Measurements from ENCODE around the gene ASB8.

DNA sequence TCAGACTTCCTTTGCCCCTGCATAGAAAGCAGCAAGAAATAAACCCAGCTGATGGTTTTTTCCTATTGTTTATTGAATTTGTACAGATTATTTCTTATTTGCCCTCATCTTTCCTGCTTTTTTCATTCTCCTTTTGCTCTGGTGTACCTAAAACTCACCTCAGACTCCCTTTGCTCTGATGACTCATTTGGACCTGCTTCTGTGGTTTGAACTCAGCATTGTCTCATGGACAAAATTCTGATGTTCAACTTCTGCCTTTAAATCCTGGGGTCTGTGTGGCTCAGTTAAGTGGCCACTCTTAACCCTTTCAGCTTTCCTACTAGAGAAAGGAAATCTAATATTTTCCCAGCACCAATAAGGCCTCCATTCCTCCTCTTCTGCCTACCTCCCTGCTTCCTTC, 47.9 kb downstream of the ASB8 start:
- no peak for TF ChIP-seq POLR2A (IDR thresholded peaks at IDR 0.05)
- TF ChIP-seq, protein P1, sequence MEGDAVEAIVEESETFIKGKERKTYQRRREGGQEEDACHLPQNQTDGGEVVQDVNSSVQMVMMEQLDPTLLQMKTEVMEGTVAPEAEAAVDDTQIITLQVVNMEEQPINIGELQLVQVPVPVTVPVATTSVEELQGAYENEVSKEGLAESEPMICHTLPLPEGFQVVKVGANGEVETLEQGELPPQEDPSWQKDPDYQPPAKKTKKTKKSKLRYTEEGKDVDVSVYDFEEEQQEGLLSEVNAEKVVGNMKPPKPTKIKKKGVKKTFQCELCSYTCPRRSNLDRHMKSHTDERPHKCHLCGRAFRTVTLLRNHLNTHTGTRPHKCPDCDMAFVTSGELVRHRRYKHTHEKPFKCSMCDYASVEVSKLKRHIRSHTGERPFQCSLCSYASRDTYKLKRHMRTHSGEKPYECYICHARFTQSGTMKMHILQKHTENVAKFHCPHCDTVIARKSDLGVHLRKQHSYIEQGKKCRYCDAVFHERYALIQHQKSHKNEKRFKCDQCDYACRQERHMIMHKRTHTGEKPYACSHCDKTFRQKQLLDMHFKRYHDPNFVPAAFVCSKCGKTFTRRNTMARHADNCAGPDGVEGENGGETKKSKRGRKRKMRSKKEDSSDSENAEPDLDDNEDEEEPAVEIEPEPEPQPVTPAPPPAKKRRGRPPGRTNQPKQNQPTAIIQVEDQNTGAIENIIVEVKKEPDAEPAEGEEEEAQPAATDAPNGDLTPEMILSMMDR (IDR thresholded peaks at IDR 0.05): no peak

Measured in right lobe of liver (tissue), 4 donors.